ENCODE data around the gene DNASE1L2.

GRCh38 chr16:2275476-2276367 lies 39.5 kb downstream of the DNASE1L2 start:
- no peak for TF ChIP-seq EZH2 (IDR thresholded peaks at IDR 0.05; ENCODE audit: borderline replicate concordance, low read depth, low read length, poor library complexity, severe bottlenecking)
- TF ChIP-seq CTCF (conservative IDR thresholded peaks at IDR 0.05; ENCODE audit: low read depth, low read length): no peak

Data from A673 (cell line).